ENCODE results near the gene HSP90AA1.

DNA sequence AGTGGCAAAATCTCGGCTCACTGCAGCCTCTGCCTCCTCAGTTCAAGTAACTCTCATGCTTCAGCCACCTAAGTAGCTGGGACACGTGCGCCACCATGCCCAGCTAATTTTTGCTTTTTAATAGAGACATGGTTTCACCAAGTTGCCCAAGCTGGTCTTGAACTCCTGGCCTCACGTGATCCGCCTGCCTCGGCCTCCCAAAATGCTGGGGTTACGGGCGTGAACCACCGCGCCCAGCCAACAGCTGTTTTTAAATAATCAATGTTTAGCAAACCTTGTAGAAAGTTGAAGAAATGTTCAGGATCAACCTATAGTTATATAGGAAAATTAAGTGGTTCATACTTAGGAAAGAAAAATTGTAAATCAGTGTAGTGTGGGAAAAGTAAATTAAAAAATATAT is 6.0 kb upstream of the HSP90AA1 start:
- TF ChIP-seq, protein P1, sequence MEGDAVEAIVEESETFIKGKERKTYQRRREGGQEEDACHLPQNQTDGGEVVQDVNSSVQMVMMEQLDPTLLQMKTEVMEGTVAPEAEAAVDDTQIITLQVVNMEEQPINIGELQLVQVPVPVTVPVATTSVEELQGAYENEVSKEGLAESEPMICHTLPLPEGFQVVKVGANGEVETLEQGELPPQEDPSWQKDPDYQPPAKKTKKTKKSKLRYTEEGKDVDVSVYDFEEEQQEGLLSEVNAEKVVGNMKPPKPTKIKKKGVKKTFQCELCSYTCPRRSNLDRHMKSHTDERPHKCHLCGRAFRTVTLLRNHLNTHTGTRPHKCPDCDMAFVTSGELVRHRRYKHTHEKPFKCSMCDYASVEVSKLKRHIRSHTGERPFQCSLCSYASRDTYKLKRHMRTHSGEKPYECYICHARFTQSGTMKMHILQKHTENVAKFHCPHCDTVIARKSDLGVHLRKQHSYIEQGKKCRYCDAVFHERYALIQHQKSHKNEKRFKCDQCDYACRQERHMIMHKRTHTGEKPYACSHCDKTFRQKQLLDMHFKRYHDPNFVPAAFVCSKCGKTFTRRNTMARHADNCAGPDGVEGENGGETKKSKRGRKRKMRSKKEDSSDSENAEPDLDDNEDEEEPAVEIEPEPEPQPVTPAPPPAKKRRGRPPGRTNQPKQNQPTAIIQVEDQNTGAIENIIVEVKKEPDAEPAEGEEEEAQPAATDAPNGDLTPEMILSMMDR (IDR thresholded peaks at IDR 0.05), result no peak
- no peak for TF ChIP-seq POLR2A (IDR thresholded peaks at IDR 0.05)

Measured in uterus (tissue), 2 donors.